GM18508 (cell line): Measurements from ENCODE around the gene THADA.

Experiments used
- ATAC-seq: cut with Tn5 transposase; IDR thresholded peaks from one replicate; pipeline ENCODE4 v1.9.1; 2021; ENCODE audit warnings: moderate number of reproducible peaks; ENCODE audit not compliant: insufficient read depth, unreplicated experiment

THADA gene

DNA sequence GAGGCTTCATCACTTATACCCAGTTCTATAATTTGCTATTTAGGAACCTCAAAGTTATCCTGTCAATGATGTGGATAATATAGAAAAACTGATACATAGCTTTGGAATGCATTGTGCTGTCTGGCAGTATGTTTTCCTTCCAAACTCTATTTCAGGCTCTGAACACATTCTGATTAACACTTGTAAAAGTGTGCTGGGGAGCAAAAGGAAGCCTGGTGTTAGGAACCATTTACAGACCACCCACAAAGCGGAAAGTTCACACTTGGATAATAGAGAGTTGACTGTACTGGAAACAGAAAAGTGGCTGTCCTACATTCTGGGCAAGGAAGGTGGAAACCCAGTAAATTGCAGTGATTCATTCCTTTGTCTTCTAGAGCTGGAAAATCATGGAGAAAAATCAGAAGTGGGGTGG lies 254.9 kb downstream of the THADA start:
- no peak for ATAC-seq

DNA sequence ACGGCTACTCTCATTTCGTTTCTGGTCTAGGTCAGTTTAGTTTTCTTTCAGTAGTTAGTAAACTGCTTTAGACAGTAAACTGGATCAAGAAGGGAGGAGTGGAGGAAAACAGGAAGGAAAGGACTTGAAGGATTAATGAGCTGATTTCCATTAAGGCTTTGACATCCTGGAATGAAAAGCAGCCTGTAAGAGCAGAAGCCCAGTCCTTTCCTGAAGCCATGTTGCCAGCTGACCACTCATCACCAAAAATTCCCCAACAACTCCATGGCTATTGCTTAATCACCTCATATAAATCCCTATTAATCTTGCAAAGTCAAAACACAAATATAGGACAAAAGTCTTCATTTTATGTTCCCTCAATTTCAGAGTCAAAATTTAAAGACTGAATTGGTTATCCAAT lies 255.8 kb downstream of the THADA start:
- ATAC-seq: no peak

GRCh38 chr2:43333656-43334144 lies 262.1 kb downstream of the THADA start:
- no peak for ATAC-seq

- ATAC-seq: no peak
Measured at GRCh38 chr2:43333101-43333655, 262.7 kb downstream of the THADA start.

DNA sequence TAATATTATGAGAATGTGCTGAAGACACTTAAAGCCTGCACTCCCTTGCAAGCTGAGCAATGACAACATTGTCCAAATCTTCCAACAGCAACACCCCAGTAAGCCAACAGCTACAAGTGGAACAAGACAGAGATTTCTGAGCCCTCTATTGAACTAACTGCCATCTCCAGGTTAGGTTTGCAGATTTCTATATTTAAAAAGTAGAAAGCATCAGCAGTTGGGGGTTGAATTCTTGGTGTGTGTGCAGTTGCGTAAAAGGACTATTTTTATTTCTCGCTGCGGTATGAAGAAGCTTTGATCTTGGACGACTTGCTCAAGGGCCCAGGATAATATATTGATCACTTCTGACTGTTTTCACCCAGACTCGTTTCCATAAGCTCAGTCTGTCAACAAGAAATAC lies 263.2 kb downstream of the THADA start:
- no peak for ATAC-seq

- no peak for ATAC-seq
Measured at GRCh38 chr2:43331422-43331821, 264.4 kb downstream of the THADA start.

GRCh38 chr2:43329637-43330036 lies 266.2 kb downstream of the THADA start:
- no peak for ATAC-seq

GRCh38 chr2:43328832-43329231 lies 267.0 kb downstream of the THADA start:
- ATAC-seq: no peak

DNA sequence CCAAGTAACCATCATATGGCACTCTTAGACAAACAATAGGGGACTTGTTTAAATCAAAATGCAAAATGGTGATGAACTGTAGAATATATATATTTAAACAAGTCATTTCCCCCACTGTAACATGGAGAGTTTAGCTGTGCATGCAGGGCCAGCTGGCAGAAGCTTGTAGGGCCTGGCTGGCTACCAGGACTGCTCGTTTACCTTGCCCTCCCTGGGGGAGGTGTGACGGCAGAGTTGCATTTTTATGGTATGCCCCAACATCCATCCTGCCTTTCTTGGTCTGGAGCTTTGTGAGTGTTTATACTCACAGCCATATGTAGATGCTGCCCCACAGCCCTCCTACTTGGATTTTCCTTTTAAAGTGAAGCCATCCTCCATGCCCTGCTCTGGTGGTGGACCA lies 267.7 kb downstream of the THADA start:
- ATAC-seq: no peak

- ATAC-seq: no peak
Measured at GRCh38 chr2:43327119-43327518, 268.7 kb downstream of the THADA start.

DNA sequence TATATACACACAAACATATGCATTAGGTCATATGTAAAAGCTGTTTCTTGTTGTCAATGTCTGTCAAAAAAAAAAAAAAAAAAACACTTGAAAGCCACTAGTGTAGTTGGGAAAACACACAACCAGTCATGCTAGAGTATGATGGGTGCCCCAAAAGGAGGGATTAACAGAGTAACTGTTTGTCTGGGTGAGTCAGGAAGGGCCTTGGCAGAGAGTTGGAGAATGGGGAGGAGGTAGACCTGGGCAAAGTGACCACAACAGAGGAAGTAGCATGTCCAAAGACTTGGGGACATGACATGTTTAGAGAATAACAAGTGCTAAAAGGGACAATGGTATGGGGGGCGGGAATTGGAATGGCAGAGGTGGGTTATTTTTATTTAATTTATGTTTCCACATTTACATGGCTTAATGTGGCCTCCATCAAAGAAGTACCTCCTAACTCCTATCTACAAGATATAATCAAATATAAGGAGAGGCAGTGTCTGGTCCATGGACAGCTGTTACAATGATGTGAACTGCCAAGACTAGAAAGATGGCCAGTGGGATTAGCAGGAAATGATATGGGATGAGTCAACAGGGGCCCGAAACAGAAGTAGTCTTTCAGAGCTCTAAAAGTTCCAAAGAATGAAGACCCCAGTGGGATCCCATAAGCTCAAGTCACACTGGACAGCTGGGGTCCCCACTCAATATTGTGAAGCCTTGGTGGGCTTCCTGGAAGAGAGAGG lies 269.6 kb downstream of the THADA start:
- no peak for ATAC-seq

- no peak for ATAC-seq
Measured at GRCh38 chr2:43325107-43325811, 270.6 kb downstream of the THADA start.

DNA sequence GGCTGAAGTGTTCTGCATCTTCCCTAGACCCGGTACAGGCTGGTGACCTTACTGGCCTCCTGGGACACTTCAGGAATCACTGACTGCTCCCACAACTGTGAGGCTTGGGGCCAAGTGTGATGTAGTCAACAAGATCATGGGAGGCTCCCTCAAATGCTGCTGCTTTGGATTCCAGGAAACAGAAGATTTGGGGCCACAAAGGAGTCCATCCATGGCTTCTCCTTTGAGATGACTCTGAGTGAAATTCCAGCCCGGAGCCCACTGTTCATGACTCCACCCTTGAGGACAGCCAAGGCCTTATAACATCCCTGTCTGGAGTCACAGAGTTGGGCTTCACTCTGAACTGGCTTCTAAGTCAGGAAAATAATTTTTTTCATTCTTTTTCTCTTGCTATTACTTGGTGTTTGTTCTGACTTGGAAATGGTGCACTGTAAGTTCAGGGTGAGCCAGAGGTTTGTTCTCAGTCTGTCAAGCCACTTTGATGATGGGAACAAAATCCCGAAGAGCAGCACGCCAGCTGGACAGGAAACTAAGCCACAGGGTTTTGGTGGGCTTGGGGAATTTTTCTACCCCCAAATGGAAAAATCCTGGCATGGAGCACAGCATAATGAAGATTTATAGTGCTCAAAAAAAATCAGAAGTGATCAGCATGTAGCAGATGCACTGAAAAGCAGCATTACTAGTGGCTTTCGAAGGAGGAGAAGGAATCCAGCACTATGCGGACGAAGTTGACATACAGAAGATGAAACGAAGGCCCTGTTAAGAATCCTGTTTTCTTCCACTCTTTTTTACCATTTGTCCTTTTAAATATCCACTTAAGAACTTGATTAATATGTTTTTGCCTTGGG lies 271.4 kb downstream of the THADA start:
- ATAC-seq: no peak

DNA sequence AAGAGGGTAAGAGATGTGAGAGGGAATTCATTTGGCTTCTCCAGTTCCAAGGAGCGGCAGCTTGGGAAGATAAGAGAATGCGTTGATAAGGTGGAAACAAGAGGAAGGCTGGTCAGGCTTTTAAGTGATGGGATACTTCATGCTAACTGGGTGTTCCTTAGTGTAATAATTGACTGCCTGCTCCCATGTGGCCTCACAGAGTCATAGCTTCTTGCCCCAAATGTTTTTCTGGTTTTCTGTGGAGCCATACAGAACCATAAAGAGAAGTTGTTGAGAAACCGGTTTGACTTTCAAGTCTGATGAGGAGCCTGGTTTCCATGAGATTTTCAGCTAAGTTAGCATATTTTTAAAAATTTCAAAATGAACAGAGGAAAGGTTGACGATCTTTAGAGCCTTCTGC lies 272.0 kb downstream of the THADA start:
- ATAC-seq: no peak

DNA sequence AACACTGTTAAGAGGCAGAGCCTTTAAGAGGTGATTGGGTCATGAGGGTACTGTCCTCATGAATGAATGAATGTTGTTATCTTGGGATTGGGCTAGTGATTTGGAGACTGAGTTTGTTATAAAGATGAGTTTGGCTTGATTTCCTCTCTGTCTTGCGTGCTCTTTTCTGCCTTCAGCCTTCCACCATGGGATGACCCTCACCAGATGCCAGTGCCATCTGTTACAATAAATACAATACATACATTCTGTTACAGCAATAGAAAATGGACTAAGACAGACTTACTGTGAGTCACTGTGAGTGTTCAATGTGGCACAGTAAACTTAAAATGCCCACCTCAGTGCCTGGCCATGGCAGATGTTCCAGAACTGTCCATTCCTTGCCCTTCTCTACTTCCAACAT lies 274.4 kb downstream of the THADA start:
- ATAC-seq: no peak

DNA sequence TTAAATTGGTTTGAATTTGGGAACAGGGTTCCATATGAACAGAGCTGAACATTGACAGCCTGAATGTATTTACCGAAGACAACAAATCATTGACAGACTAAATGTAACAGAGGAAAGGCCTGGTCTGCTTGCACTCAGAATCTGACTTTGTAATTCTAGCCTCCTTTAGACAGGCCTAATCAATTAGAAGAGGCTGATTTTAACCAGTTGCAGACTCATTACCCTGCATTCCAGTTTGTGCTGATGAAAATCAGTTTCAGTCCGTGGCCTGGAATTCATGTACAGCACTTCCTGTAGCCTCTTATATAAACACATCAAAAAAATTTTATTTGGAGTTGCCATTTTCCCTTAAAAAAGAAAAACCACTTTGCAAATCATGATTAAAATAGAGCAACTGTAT lies 276.3 kb downstream of the THADA start:
- ATAC-seq: no peak

GRCh38 chr2:43318791-43319190 lies 277.0 kb downstream of the THADA start:
- ATAC-seq: no peak

DNA sequence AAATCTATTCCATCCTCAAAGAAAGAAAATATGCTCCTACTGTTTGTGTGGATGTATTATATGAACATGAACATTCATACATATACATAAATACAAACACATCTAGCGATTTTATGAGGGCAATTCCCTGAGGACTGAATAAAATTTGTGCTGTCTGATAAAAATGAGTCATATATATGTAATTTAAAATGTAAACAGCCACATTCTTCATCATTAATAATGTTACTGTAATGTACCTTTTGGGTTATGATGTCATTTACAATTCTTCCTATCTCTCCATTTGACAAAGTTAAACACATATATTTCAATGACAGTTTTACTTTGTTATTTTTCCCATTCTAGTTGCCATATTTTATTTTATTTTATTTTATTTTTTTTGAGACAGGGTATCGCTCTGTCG lies 278.2 kb downstream of the THADA start:
- no peak for ATAC-seq

DNA sequence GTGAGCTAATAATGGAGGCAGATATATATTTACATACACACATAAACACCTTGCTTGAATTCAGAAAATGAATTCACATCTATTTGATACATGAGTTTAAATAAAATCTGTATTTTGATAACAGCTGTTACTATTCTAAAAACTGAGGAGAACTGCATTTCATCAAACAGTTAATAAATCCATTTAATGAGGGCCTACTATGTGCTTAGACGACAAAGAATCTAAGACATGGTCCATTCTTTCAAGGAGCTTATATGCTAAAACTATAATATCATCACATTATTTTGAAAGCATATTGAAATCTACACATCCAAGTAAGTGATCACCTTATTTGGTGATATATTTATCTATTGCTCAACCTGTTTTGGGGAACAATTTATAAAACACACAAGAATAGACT lies 278.6 kb downstream of the THADA start:
- ATAC-seq: no peak

DNA sequence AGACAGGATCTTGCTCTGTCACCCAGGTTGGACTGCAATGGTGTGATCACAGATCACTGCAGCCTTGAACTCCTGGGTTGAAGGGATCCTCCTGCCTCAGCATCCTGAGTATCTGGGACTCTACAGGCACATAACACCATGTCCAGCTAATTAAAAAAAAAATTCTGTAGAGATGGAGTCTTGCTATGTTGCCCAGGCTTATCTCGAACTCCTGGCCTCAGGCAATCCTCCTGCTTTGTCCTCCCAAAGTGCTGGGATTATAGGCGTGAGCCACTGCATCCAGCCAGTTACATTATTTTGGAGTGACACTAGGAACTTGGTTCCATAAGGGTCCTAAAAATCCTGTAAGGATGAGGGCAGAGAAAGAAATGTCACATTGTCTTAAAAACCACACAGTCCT lies 280.4 kb downstream of the THADA start:
- ATAC-seq: no peak
